Measurements from ENCODE around the gene FAM168A. TPM values are rescaled to one million over a fixed set of nuclear protein-coding genes. Genes with fewer than 3 reads are reported as not detected.

The FAM168A gene
- total and polyA plus RNA-seq, 10 of the 15 experiments (the other 5 are each of a cell fraction or from before 2014, with no cell fraction given), result 1.7 to 20.0 (median 10.0) TPM

DNA sequence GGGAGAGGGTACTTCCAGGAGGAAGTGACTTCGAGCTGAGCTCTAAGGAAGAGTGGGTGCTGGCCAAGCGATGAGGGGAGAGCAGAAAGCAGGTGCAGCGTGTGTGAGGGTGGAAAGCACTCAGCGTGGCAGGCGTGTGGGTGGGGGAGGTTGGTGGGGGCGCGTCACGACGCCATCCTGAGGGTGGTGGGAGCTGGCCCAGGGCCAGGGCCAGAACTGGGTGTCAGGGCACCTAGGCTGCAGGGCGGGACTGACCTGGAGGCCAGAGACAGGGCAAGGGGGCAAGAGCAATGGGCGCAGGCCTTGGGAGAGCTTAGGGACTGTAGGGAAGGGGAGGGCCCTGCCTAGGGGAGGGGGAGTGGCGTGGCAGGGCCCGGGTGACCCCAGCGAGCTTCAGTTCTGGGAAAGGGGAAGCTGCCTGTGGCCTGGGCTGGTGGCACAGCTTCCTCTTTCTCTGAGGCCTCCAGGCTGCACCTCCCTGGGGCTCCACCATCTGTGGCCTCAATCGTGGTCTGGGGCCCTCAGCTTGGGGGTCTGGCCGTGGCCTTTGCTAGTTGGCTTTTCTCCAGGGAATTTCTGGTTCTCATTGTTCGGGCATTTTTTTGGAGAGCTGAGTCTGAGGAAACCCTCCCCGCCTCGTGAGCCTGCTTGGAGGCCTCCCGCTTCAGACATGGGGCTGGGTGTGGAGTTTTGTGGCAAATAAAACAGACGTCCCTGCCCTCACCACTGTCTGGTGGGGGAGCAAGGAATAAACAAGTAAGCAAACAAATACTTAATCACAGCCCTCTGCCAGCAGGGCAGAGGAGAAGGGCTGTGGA lies 212.8 kb downstream of the FAM168A start (continued):
- TF ChIP-seq SMC3 (IDR thresholded peaks at IDR 0.05; ENCODE audit: borderline replicate concordance, low read length) (no peak), EGR1 (IDR thresholded peaks at IDR 0.05; ENCODE audit: borderline replicate concordance in 1 of 2, low read depth in 2 of 2, low read length in 2 of 2) (peak in 1 of 2 experiments; percentile 82; a peak in 2 of 3 replicates), MTA2 (IDR thresholded peaks at IDR 0.05; ENCODE audit: low read depth) (peak; percentile 76), ZNF207 (IDR thresholded peaks at IDR 0.05; ENCODE audit: borderline replicate concordance) (no peak), POLR2AphosphoS5 (IDR thresholded peaks at IDR 0.05; ENCODE audit: low read length) (peak; percentile 65; the same call in 1 of the 2 replicates), NFYB (IDR thresholded peaks at IDR 0.05; ENCODE audit: insufficient read depth, low read depth, low read length) (no peak), SIN3A (IDR thresholded peaks at IDR 0.05; ENCODE audit: low read depth, low read length) (0 out of 2 replicates have a peak, but pooled peaks have one; percentile 36), CEBPB (IDR thresholded peaks at IDR 0.05; ENCODE audit: borderline replicate concordance in 1 of 2, low read depth in 2 of 2, low read length in 2 of 2) (no peak), HDAC6 (IDR thresholded peaks at IDR 0.05; ENCODE audit: unreplicated experiment) (no peak), PAX5 (IDR thresholded peaks at IDR 0.05; ENCODE audit: borderline replicate concordance, low read depth, low read length) (peak; percentile 81; the same call in 1 of the 2 replicates), SPI1 (IDR thresholded peaks at IDR 0.05; ENCODE audit: borderline replicate concordance, insufficient read depth, low read depth, low read length) (peak; percentile 84), FOS (IDR thresholded peaks at IDR 0.05; ENCODE audit: borderline replicate concordance, extremely low read depth, insufficient read length) (no peak), NR2C1 (IDR thresholded peaks at IDR 0.05) (no peak), MYC (IDR thresholded peaks at IDR 0.05; ENCODE audit: insufficient read depth, insufficient read length, insufficient replicate concordance, low read length, severe bottlenecking) (no peak), SMARCA5 (IDR thresholded peaks at IDR 0.05) (0 out of 2 replicates have a peak, but pooled peaks have one; percentile 18), CREM (IDR thresholded peaks at IDR 0.05; ENCODE audit: low read depth) (peak; percentile 32; the same call in 1 of the 2 replicates), RUNX3 (IDR thresholded peaks at IDR 0.05; ENCODE audit: low read length) (no peak), RFX5 (IDR thresholded peaks at IDR 0.05; ENCODE audit: low read depth, low read length) (no peak), TCF3 (IDR thresholded peaks at IDR 0.05; ENCODE audit: borderline replicate concordance, insufficient read depth, low read depth, low read length) (peak; percentile 66; the same call in 1 of the 2 replicates), CBFB (IDR thresholded peaks at IDR 0.05; ENCODE audit: low read depth) (0 out of 2 replicates have a peak, but pooled peaks have one; percentile 62), RAD21 (IDR thresholded peaks at IDR 0.05; ENCODE audit: insufficient read depth, low read depth, low read length) (no peak), ASH2L (IDR thresholded peaks at IDR 0.05; ENCODE audit: borderline replicate concordance, low read depth) (no peak)
- TF ChIP-seq, protein P1, sequence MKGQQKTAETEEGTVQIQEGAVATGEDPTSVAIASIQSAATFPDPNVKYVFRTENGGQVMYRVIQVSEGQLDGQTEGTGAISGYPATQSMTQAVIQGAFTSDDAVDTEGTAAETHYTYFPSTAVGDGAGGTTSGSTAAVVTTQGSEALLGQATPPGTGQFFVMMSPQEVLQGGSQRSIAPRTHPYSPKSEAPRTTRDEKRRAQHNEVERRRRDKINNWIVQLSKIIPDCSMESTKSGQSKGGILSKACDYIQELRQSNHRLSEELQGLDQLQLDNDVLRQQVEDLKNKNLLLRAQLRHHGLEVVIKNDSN (IDR thresholded peaks at IDR 0.05; ENCODE audit: borderline replicate concordance, extremely low read length, insufficient read depth, low read depth, low read length), result no peak
- TF ChIP-seq, protein P2, sequence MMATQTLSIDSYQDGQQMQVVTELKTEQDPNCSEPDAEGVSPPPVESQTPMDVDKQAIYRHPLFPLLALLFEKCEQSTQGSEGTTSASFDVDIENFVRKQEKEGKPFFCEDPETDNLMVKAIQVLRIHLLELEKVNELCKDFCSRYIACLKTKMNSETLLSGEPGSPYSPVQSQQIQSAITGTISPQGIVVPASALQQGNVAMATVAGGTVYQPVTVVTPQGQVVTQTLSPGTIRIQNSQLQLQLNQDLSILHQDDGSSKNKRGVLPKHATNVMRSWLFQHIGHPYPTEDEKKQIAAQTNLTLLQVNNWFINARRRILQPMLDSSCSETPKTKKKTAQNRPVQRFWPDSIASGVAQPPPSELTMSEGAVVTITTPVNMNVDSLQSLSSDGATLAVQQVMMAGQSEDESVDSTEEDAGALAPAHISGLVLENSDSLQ (IDR thresholded peaks at IDR 0.05), result peak; percentile 55; the same call in 1 of the 2 replicates
- TF ChIP-seq, protein P3, sequence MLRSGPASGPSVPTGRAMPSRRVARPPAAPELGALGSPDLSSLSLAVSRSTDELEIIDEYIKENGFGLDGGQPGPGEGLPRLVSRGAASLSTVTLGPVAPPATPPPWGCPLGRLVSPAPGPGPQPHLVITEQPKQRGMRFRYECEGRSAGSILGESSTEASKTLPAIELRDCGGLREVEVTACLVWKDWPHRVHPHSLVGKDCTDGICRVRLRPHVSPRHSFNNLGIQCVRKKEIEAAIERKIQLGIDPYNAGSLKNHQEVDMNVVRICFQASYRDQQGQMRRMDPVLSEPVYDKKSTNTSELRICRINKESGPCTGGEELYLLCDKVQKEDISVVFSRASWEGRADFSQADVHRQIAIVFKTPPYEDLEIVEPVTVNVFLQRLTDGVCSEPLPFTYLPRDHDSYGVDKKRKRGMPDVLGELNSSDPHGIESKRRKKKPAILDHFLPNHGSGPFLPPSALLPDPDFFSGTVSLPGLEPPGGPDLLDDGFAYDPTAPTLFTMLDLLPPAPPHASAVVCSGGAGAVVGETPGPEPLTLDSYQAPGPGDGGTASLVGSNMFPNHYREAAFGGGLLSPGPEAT (IDR thresholded peaks at IDR 0.05; ENCODE audit: low read depth), result peak; percentile 84
